ENCODE data around the gene HSDL2.

DNA sequence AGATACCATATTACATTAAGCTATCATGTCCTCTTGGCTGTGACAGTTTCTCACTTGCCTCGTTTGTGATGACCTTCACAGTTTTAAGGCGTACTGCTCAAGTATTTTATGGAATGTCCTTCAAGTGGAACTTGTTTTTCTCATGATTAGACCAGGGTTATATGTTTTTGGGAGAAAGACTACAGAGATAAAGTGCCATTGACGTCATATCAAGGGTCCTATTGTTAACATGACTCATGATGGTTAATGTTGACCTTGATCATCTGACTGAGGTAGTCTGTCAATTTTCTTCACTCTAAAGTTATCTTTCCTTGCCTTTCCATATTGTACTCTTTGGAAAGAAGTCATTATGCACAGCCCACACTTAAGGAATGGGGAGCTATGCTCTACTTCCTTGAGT lies 28.7 kb upstream of the HSDL2 start:
- TF ChIP-seq CTCF (IDR thresholded peaks at IDR 0.05) (no peak), POLR2A (IDR thresholded peaks at IDR 0.05) (no peak)
